Activated CD4-positive, alpha-beta T cell treated with anti-CD3 and anti-CD28 coated beads for 24 hours (primary cell): Measurements from ENCODE around the gene HIC1.
A peak's percentile ranks its signal among the peaks of the same experiment; 100 is the strongest.

ENCODE experiments used
- DNase-seq, 2 donors: peaks; one replicate each; pipeline ENCODE4 v3.0.0-alpha.2; 2020; ENCODE audit warnings: low read depth in 2 of 2

Gene HIC1

DNA sequence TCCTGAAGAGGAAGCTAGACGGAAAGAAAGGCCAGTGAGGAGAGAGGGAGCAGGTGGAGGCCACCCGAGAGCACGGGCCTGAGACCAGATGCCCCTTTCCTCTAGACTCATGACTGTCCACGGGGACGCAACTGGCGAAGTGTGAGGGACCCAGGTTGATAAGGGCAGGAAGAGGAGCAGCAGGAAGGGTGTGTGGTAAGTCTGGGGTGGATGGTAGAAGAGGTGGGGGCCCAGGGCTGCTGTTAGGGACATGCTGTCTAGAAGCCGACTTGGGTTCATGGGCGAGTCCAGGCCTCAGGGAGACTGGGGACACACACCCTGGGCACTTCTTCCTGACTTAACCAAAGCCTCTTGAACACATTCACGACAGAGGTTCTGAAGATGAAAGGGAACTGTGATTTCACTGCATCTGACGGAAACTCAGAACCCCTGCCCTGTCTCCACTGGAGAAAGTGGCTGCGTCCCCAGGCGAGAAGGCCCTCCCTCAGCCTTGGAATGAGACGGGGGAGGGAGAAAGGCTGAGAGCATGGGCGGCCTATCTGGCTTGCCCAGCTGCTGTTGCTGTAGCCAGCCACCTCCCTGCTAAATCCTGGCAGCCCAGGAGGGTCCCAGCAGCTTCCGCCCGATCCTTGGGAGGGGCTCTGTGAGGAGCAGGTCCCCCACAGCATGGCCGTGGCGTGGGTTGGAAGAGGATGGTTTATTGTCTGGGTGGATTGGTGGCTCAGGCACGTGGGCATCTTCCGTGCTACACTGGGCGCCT, 6.0 kb downstream of the HIC1 start:
- no peak for DNase-seq

DNA sequence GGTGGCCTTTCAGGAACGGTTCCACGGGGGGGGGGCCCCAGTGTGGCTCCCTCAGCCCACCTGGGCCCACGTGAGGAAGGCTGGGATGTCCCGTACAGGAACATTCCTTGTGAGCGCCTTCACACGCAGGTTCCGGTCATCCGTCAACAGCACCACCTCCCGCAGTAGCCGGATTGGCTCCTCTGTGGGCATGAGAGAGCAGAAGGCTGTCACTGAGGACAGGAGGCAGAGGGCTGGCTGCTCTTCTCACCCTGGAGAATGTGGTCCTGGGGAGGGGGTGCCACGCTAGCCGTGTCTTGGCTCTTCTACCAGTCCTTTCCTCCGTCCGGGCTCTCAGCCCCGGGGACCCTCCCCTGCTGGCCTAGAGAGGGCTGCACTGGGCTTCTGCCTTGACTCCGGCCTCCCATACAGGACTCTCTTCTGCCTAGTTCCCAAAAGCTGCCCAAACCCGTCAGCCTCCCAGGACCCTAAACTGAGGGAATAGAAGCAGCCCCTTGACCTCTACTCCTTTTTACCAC, 6.6 kb downstream of the HIC1 start:
- DNase-seq, result no peak

DNA sequence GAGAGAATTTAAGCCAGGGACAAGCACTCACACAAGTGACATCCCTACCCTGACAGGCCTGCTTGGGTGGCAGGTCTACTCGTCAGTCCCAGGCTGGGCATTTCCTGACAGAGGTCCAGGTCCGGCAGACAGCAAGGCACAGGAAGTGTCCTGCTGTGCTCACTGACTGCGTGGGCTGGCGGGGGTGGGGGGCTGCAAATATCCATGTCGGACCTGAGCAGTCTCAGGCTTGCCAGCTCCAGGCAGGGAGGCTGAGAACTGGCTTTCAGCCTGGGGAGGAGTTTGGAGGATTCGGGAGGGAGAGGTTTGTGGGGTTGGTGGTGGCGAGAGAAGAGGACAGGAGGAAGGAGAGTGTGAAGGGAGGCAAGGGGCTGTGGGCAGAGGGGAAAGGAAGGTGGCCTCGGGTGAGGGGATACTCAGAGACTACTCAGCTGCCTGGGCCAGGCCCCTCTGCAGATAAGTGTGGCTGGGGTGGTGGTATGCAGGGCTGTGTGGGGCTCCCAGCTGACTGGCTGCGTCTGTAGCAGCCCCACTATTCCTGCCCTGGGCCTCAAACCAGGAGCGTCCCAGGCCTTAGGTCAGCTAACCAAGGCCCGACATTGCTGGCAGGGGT, 7.8 kb downstream of the HIC1 start:
- DNase-seq, result no peak

GRCh38 chr17:2063261-2064146, 8.6 kb downstream of the HIC1 start:
- no peak for DNase-seq

- DNase-seq, result no peak
These were observed 9.2 kb downstream of the HIC1 start for GRCh38 chr17:2064147-2064489.

GRCh38 chr17:2064520-2064971, 9.6 kb downstream of the HIC1 start:
- no peak for DNase-seq

- peak; percentile 50 to 58 for DNase-seq
These were observed 10.3 kb downstream of the HIC1 start for GRCh38 chr17:2064980-2065785.

- DNase-seq, result no peak
These were observed 11.1 kb downstream of the HIC1 start for GRCh38 chr17:2065949-2066400.

DNA sequence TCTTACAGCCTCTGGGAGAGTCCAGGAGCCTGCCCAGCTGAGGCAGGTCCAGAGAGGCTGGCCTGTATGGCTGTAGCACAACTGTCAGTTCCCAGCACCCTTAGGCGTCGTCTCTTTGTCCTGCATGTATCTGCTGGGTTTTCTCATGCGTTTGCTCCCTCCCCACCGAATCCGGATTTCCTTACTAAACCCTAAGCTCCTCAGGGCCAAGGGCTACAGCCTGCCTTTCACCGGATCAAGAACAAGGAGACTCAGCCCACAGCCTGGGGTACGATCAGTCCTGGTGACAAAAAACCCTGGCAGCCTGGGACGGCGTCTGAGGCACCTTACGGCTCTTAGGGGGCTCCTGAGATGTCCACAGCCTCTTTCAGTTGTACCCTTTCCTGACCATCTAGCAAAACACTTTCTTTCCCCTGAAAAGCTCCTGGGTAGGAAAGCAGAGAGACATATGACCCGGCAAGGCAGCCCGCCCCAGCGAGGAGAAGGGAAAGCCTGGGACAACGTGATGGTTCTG, 12.2 kb downstream of the HIC1 start:
- no peak for DNase-seq

- no peak for DNase-seq
These were observed 12.7 kb downstream of the HIC1 start for GRCh38 chr17:2067608-2068024.

- DNase-seq, result no peak
These were observed 13.2 kb downstream of the HIC1 start for GRCh38 chr17:2068031-2068518.

DNA sequence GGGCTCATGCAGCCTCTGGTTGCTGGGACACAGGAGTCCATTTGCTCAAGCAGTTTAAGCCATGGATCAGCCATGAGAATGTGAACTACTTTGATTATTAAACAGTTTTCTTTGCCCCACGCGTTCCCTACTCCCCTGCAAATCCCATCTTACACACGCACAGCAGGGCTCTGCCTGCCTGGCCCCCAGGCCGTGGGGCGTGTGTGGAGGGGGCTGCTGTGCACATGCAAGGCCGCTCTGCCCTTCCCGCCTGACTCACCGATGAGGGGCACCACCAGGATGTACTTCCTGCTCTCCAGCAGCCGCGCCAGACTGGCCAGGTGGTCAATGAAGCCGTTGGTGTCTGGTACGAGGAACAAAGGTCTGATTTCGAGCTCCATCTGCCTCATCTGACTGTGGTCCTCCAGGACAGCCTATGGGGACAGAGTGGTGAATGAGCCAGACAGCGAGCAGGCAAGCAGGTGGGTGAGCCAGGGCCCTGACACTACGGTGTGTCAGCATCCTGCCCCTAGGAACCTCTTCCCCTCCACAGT, 13.7 kb downstream of the HIC1 start:
- no peak for DNase-seq

GRCh38 chr17:2070241-2071023, 15.5 kb downstream of the HIC1 start:
- peak; percentile 50 to 60 for DNase-seq

DNA sequence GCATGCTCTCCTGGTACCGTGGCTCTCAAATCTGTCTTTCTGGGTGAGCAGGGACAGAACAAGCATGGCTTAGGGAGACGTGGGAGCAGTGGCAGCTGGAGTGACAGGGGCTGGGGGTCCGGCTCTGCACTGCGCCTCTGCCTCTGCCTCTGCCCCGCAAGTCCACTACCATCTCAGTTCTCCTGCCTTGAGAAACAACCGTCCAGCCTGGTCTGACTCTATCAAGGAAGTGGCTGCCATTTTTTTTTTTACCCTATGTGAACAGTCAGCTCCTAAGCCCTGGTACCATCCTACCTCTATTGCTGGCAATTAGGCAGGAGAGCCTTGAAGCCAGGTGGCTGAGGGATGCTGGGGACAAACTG, 16.1 kb downstream of the HIC1 start:
- DNase-seq, result no peak

- DNase-seq, result no peak
These were observed 16.8 kb downstream of the HIC1 start for GRCh38 chr17:2071455-2072281.

DNA sequence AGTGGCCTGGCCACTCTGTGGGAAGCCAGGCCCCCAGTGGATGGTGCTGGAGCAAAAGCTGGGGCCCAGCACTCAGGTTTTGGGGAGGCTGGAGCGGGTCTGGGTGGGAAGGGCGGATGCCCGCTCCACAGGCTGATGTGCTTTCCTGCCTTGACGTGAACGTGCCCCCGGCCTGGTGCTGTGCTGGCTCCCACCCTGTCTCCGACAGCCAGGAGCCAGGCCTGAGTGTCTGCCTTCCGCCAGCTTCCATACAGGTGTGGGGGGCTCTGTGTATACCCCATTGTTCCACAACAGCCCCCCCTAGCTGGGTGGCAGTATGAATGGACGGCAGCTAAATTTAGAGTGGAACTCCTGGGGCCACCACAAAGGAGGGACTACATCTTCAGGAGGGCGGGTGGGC, 20.0 kb downstream of the HIC1 start:
- no peak for DNase-seq

- DNase-seq, result no peak
These were observed 20.6 kb downstream of the HIC1 start for GRCh38 chr17:2075336-2076086.
